Measurements from ENCODE around the gene CFAP410. TPM values are rescaled to one million over a fixed set of nuclear protein-coding genes. Genes with fewer than 3 reads are reported as not detected.

CFAP410 gene
- total RNA-seq, 4 donors from 2014 or later: 10.6 to 23.0 (median 20.0) TPM

DNA sequence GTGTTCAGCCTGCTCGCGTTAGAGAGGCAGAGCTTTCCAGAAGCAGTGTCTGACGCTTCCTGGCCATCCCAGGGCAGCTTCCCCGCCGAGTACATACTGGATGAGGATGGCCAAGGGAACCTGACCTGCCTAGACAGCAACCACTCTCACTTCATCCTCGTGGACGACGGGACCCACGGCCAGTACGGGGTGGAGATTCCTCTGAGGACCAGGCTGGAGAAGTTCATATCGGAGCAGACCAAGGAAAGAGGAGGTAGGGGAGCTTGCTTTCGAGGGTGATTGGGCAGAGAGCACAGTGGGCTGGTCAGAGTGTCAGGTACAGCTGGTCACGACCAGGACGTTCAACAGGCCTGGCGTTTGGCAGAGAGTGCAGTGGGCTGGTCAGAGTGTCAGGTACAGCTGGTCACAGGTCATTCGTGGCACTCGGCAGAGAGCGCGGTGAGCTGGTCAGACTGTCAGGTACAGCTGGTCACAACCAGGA, 36.6 kb upstream of the CFAP410 start:
- intact Hi-C loops (cut with DNase I; ENCODE audit: low total_unique reads) (loop anchor here (10.0 kb wide), 1 partner anchor 61 kb away; no protein-coding TSS in a partner anchor), in situ Hi-C loops (cut with MboI; ENCODE audit: low sequenced_read_pairs in 4 of 4) (no loop called here)
- no peak for DNase-seq

DNA sequence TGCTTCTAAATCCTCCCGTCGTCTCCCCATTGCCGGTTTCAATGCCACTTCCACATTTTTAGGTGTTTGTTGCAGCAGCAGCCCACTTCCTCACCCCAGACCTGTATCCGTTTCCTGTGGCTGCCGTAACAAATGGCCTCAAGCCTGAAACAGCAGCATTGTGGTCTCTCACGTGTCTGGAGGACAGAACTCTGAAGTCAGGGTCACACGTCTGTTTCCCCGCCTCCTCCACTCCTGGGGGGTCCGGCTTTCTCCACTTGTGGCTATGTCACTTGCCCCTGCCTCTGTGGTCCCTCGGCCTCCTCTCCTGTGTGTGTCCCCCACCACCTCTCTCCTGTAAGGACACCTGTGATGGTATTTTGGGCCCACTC, 36.1 kb upstream of the CFAP410 start:
- H3K27me3 ChIP-seq: peaks cover 21 to 37% (median 22%) of the 10 kb centered on the region in 3 donors
- peak in 1 of 2 donors; percentile 22 for DNase-seq
- H3K4me3 ChIP-seq: no peak overlapping the region
- no peaks in the 10 kb centered on the region for H3K9me3 ChIP-seq
- no peaks in the 10 kb centered on the region for H3K36me3 ChIP-seq
- intact Hi-C loops (cut with DNase I; ENCODE audit: low total_unique reads): loop anchor here (10.0 kb wide), 1 partner anchor 60 kb away; no protein-coding TSS in a partner anchor
- in situ Hi-C loops (cut with MboI; ENCODE audit: low sequenced_read_pairs in 4 of 4): no loop called here
- no peak for TF ChIP-seq POLR2A (IDR thresholded peaks at IDR 0.05)
- H3K27ac ChIP-seq: no peak overlapping the region
- no peak for ATAC-seq
- H3K4me1 ChIP-seq: no peaks in the 10 kb centered on the region

More for the DNA sequence above, 36.6 kb upstream of the CFAP410 start:
- H3K9me3 ChIP-seq: no peaks in the 10 kb centered on the region
- peaks cover 17 to 32% (median 18%) of the 10 kb centered on the region in 3 donors for H3K27me3 ChIP-seq
- ATAC-seq: no peak
- no peak overlapping the region for H3K4me3 ChIP-seq
- H3K4me1 ChIP-seq: no peaks in the 10 kb centered on the region
- no peak overlapping the region for H3K27ac ChIP-seq
- H3K36me3 ChIP-seq: no peaks in the 10 kb centered on the region
- TF ChIP-seq, protein P1, sequence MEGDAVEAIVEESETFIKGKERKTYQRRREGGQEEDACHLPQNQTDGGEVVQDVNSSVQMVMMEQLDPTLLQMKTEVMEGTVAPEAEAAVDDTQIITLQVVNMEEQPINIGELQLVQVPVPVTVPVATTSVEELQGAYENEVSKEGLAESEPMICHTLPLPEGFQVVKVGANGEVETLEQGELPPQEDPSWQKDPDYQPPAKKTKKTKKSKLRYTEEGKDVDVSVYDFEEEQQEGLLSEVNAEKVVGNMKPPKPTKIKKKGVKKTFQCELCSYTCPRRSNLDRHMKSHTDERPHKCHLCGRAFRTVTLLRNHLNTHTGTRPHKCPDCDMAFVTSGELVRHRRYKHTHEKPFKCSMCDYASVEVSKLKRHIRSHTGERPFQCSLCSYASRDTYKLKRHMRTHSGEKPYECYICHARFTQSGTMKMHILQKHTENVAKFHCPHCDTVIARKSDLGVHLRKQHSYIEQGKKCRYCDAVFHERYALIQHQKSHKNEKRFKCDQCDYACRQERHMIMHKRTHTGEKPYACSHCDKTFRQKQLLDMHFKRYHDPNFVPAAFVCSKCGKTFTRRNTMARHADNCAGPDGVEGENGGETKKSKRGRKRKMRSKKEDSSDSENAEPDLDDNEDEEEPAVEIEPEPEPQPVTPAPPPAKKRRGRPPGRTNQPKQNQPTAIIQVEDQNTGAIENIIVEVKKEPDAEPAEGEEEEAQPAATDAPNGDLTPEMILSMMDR (IDR thresholded peaks at IDR 0.05 in 4 of 5, conservative IDR thresholded peaks at IDR 0.05 in 1 of 5): no peak
- no peak for TF ChIP-seq POLR2A (IDR thresholded peaks at IDR 0.05)

DNA sequence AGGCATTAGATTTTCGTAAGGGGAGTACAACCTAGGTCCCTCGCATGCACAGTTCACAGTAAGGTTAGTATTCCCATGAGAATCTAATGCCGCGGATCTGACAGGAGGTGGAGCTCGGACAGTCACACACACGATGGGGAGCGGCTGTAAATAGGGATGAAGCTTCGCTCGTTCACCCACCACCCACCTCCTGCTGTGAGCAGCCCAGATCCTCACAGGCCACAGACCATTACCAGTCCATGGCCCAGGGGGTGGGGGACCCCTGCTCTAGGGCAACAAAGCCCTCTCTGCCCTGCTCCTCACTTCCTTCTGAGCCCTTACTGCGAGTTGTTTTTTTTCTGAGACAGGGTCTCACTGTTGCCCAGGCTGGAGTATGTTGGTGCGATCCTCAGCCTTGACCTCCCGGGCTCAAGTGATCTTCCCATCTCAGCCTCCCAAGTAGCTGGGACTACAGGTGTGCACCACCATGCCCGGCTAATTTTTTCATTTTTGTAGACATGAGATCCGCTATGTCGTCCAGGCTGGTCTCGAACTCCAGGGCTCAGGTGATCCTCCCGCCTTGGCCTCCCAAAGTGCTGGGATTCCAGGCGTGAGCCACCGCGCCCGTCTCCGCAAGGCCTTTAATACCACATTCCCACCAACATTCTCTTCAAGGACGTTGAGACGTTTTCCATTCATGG, 35.6 kb upstream of the CFAP410 start:
- intact Hi-C loops (cut with DNase I; ENCODE audit: low total_unique reads): loop anchor here (10.0 kb wide), 1 partner anchor 60 kb away; no protein-coding TSS in a partner anchor
- DNase-seq: no peak
- H3K27ac ChIP-seq: no peak overlapping the region

DNA sequence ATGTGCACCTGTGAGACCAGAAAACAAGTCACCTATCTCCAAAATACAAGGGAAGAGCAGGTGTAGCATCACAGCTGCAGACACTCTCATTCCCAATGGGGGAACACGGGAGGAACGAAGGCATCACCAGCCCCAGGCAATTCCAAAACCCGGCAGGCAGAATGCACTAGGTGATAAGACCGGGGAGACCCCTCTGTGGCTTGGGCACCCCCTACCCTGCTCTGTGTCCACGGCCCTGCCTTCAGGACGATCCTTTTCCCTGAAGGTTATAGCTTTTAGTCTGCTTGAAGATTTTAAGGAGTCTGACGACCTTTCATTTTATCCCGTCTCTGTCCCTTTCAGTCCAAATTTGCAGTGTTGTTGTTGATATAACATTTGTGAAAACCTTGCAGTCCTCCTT, 33.4 kb upstream of the CFAP410 start:
- Histone ChIP-seq H3K36me3 (no peaks in the 10 kb centered on the region), H3K4me3 (no peak overlapping the region), H3K9me3 (no peaks in the 10 kb centered on the region), H3K27me3 (peaks cover 25 to 40% (median 36%) of the 10 kb centered on the region in 3 donors), H3K27ac (no peak overlapping the region), H3K4me1 (no peaks in the 10 kb centered on the region)
- DNase-seq: no peak
- ATAC-seq: no peak
- intact Hi-C loops (cut with DNase I; ENCODE audit: low total_unique reads) (loop anchor here (10.0 kb wide), 1 partner anchor 58 kb away; no protein-coding TSS in a partner anchor), in situ Hi-C loops (cut with MboI; ENCODE audit: low sequenced_read_pairs in 4 of 4) (no loop called here)
- TF ChIP-seq, protein P1 (IDR thresholded peaks at IDR 0.05 in 4 of 5, conservative IDR thresholded peaks at IDR 0.05 in 1 of 5): no peak
- TF ChIP-seq POLR2A (IDR thresholded peaks at IDR 0.05): no peak

More for the DNA sequence above, 35.6 kb upstream of the CFAP410 start:
- no peaks in the 10 kb centered on the region for H3K4me1 ChIP-seq
- no peak overlapping the region for H3K4me3 ChIP-seq
- no peaks in the 10 kb centered on the region for H3K36me3 ChIP-seq
- ATAC-seq: no peak
- in situ Hi-C loops (cut with MboI; ENCODE audit: low sequenced_read_pairs in 4 of 4): no loop called here
- H3K27me3 ChIP-seq: peaks cover 25 to 42% (median 27%) of the 10 kb centered on the region in 3 donors
- H3K9me3 ChIP-seq: no peaks in the 10 kb centered on the region
- TF ChIP-seq POLR2A (IDR thresholded peaks at IDR 0.05): no peak
- TF ChIP-seq, protein P1 (IDR thresholded peaks at IDR 0.05 in 4 of 5, conservative IDR thresholded peaks at IDR 0.05 in 1 of 5): no peak

DNA sequence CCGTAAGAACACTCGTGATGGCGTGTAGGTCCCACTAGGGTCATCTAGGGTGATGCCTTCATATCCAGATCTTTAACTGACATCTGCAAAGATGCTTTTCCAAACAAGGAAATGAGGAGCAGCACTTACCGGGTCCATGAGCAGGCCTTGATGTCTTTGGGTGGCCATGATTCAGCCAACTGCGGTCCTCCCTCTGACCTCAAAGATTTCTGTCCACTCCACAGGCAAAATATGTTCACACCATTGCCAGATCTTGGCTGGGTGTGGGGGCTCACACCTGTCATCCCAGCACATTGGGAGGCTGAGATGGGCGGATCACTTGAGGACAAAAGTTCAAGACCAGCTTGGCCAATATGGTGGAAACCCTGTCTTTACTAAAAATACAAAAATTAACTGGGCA, 32.4 kb upstream of the CFAP410 start:
- Histone ChIP-seq H3K36me3 (no peaks in the 10 kb centered on the region), H3K9me3 (no peaks in the 10 kb centered on the region), H3K4me3 (no peak overlapping the region), H3K27ac (no peak overlapping the region), H3K4me1 (no peaks in the 10 kb centered on the region), H3K27me3 (peaks cover 20 to 35% (median 28%) of the 10 kb centered on the region in 3 donors)
- in situ Hi-C loops (cut with MboI; ENCODE audit: low sequenced_read_pairs in 4 of 4) (no loop called here), intact Hi-C loops (cut with DNase I; ENCODE audit: low total_unique reads) (loop anchor here (10.0 kb wide), 1 partner anchor 57 kb away; no protein-coding TSS in a partner anchor)
- no peak for DNase-seq
- TF ChIP-seq, protein P1 (IDR thresholded peaks at IDR 0.05 in 4 of 5, conservative IDR thresholded peaks at IDR 0.05 in 1 of 5): no peak
- TF ChIP-seq POLR2A (IDR thresholded peaks at IDR 0.05): no peak
- ATAC-seq: no peak
